IMR-90 (cell line): ENCODE measurements around the gene SIPA1L3. TPM values are rescaled to one million over a fixed set of nuclear protein-coding genes. Genes with fewer than 3 reads are reported as not detected.

Experiments
- ATAC-seq: fragments of 200-7000 bp; cut with Tn5 transposase; 2 replicates; pipeline ENCODE4 v1.9.1; 2020; ENCODE audit warnings: low read depth, mild to moderate bottlenecking, moderate library complexity
- BruUV-seq: library from RNA; stranded (reverse); fragments of 400-500 nt; replicated peaks from 2 replicates; lab custom pipeline; 2021; lab: Mats Ljungman, UMichigan
- CTCF ChIA-PET: fragments of 300-600 bp; formaldehyde crosslinking; extraction: SDS; loops from one replicate; lab custom pipeline; 2021; ENCODE audit warnings: antibody characterized with exemption; lab: Yijun Ruan, JAX
- POLR2A ChIA-PET: fragments of 300-600 bp; sonication (Branson Sonifier 250); formaldehyde crosslinking; loops from one replicate; lab custom pipeline; 2022; ENCODE audit warnings: antibody characterized with exemption; ENCODE audit not compliant: unreplicated experiment; lab: Charles Lee
- DNase-seq: peaks from one replicate; pipeline ENCODE4 v3.0.0; 2013
- H2AFZ ChIP-seq: replicated peaks from 2 replicates; pipeline ENCODE3; 2013; ENCODE audit warnings: low read length, mild to moderate bottlenecking; ENCODE audit not compliant: poor library complexity
- H2AK5ac ChIP-seq: 2 replicates; pipeline ENCODE4 v1.6.1; 2013; ENCODE audit warnings: low read depth, low read length, inconsistent platforms
- H2AK9ac ChIP-seq: replicated peaks from 2 replicates; pipeline ENCODE3; 2013; ENCODE audit warnings: mild to moderate bottlenecking, low read depth, low read length, moderate library complexity; ENCODE audit not compliant: poor library complexity
- H2BK120ac ChIP-seq: 2 replicates; pipeline ENCODE4 v1.6.1; 2013; ENCODE audit warnings: low read depth, low read length, inconsistent platforms
- H2BK15ac ChIP-seq: 3 replicates; pipeline ENCODE4 v1.6.1; 2013; ENCODE audit warnings: low read depth, low read length, inconsistent platforms
- H2BK20ac ChIP-seq: 2 replicates; pipeline ENCODE4 v1.6.1; 2013; ENCODE audit warnings: low read depth, mild to moderate bottlenecking, inconsistent platforms, low read length, moderate library complexity
- H2BK5ac ChIP-seq: 2 replicates; pipeline ENCODE4 v1.6.1; 2013; ENCODE audit warnings: mild to moderate bottlenecking, low read depth, low read length, inconsistent platforms; ENCODE audit not compliant: poor library complexity, severe bottlenecking
- H3K14ac ChIP-seq: replicated peaks from 2 replicates; pipeline ENCODE4 v1.6.1; 2013; ENCODE audit warnings: low read depth, low read length, inconsistent platforms
- H3K18ac ChIP-seq: 2 replicates; pipeline ENCODE4 v1.6.1; 2013; ENCODE audit warnings: low read depth, low read length, control low read depth
- H3K23ac ChIP-seq: 2 replicates; pipeline ENCODE4 v1.6.1; 2013; ENCODE audit warnings: low read depth, low read length, inconsistent platforms
- H3K27ac ChIP-seq: 2 replicates; pipeline ENCODE4 v1.5.1; 2013; ENCODE audit warnings: mild to moderate bottlenecking, control low read depth, low read length; ENCODE audit not compliant: insufficient read depth
- H3K27me3 ChIP-seq: 2 replicates; pipeline ENCODE4 v1.6.1; 2013; ENCODE audit warnings: low read length; ENCODE audit not compliant: control insufficient read depth, insufficient read depth
- H3K36me3 ChIP-seq: 2 replicates; pipeline ENCODE4 v1.6.1; 2013; ENCODE audit warnings: low read length, mixed read lengths; ENCODE audit not compliant: control insufficient read depth, insufficient read depth
- H3K4ac ChIP-seq: 2 replicates; pipeline ENCODE4 v1.6.1; 2013; ENCODE audit warnings: low read depth, low read length, inconsistent platforms
- H3K4me1 ChIP-seq: 2 replicates; pipeline ENCODE4 v1.6.1; 2013; ENCODE audit warnings: low read length, mixed read lengths; ENCODE audit not compliant: control insufficient read depth, insufficient read depth
- H3K4me2 ChIP-seq: 2 replicates; pipeline ENCODE4 v1.6.1; 2013; ENCODE audit warnings: low read depth, mild to moderate bottlenecking, control low read depth, low read length, moderate library complexity
- H3K4me3 ChIP-seq: 2 replicates; pipeline ENCODE4 v1.5.1; 2013; ENCODE audit warnings: low read depth, mild to moderate bottlenecking, control low read depth, low read length, moderate library complexity; ENCODE audit not compliant: insufficient read depth
- H3K56ac ChIP-seq: 2 replicates; pipeline ENCODE4 v1.6.1; 2013; ENCODE audit warnings: low read length, inconsistent platforms; ENCODE audit not compliant: insufficient read depth; ENCODE audit errors: extremely low read depth
- H3K79me1 ChIP-seq, 2 experiments: 2 replicates each; pipeline ENCODE4 v1.6.1; 2013; ENCODE audit warnings: low read length in 2 of 2, inconsistent platforms in 1 of 2, low read depth in 1 of 2
- H3K9ac ChIP-seq: 2 replicates; pipeline ENCODE4 v1.6.1; 2013; ENCODE audit warnings: low read depth, low read length, control low read depth
- H3K9me1 ChIP-seq: 2 replicates; pipeline ENCODE4 v1.6.1; 2013; ENCODE audit warnings: low read length, inconsistent platforms; ENCODE audit not compliant: insufficient read depth
- H3K9me3 ChIP-seq: 2 replicates; pipeline ENCODE4 v1.6.1; 2013; ENCODE audit warnings: low read length; ENCODE audit not compliant: control insufficient read depth, insufficient read depth
- H4K20me1 ChIP-seq: 2 replicates; pipeline ENCODE4 v1.6.1; 2013; ENCODE audit warnings: low read length, inconsistent platforms; ENCODE audit not compliant: insufficient read depth
- H4K5ac ChIP-seq: 2 replicates; pipeline ENCODE4 v1.6.1; 2013; ENCODE audit warnings: mild to moderate bottlenecking, low read depth, low read length, control low read depth
- H4K8ac ChIP-seq, 2 experiments: 2 replicates each; pipeline ENCODE4 v1.6.1; 2013; ENCODE audit warnings: low read depth in 2 of 2, low read length in 2 of 2, control low read depth in 1 of 2, inconsistent platforms in 1 of 2
- H4K91ac ChIP-seq: 2 replicates; pipeline ENCODE4 v1.6.1; 2013; ENCODE audit warnings: low read depth, low read length, inconsistent platforms; ENCODE audit not compliant: insufficient read depth
- CEBPB ChIP-seq: IDR thresholded peaks from 2 replicates; pipeline ENCODE4 v1.6.1; 2012; ENCODE audit warnings: low read depth, low read length, improper control_type of control experiment
- CHD1 ChIP-seq: IDR thresholded peaks from 2 replicates; pipeline ENCODE4 v1.6.1; 2012; ENCODE audit warnings: low read depth, low read length, improper control_type of control experiment
- CTCF ChIP-seq: conservative IDR thresholded peaks from 2 replicates; pipeline ENCODE4 v1.5.1; 2012; ENCODE audit warnings: mild to moderate bottlenecking, low read depth, low read length, improper control_type of control experiment
- FOS ChIP-seq: fragments of 150-350 bp; IDR thresholded peaks from 2 replicates; pipeline ENCODE4 v1.6.1; 2016; ENCODE audit warnings: low read depth, low read length
- MXI1 ChIP-seq: IDR thresholded peaks from 2 replicates; pipeline ENCODE4 v1.6.1; 2012; ENCODE audit warnings: low read depth, mild to moderate bottlenecking, low read length, moderate library complexity, borderline replicate concordance
- NFE2L2 ChIP-seq: fragments of 150-350 bp; IDR thresholded peaks from 2 replicates; pipeline ENCODE4 v1.6.1; 2016; ENCODE audit warnings: low read depth, mild to moderate bottlenecking, low read length
- POLR2A ChIP-seq: IDR thresholded peaks from 2 replicates; pipeline ENCODE4 v1.6.1; 2012; ENCODE audit warnings: mild to moderate bottlenecking, low read depth, low read length
- RAD21 ChIP-seq: IDR thresholded peaks from 2 replicates; pipeline ENCODE4 v1.6.1; 2012; ENCODE audit warnings: low read length, improper control_type of control experiment
- RCOR1 ChIP-seq: IDR thresholded peaks from 2 replicates; pipeline ENCODE4 v1.6.1; 2012; ENCODE audit warnings: mild to moderate bottlenecking, low read length, improper control_type of control experiment; ENCODE audit not compliant: insufficient replicate concordance
- RFX5 ChIP-seq: IDR thresholded peaks from 2 replicates; pipeline ENCODE4 v1.8.0; 2012; ENCODE audit warnings: low read depth, mild to moderate bottlenecking, low read length, moderate library complexity
- SMC3 ChIP-seq: fragments of 150-350 bp; IDR thresholded peaks from 2 replicates; pipeline ENCODE4 v1.6.1; 2016; ENCODE audit warnings: low read depth, mild to moderate bottlenecking, antibody characterized with exemption, low read length, moderate library complexity
- USF2 ChIP-seq: fragments of 150-350 bp; IDR thresholded peaks from 2 replicates; pipeline ENCODE4 v1.6.1; 2017; ENCODE audit warnings: mild to moderate bottlenecking, antibody characterized with exemption, low read length, low read depth
- WGBS, 2 experiments: methylation state at CpG; one replicate each; pipeline versions ENCODE4 v1.1.5 to v1.1.7; 2013; ENCODE audit warnings: missing lambda C conversion rate in 2 of 2; ENCODE audit not compliant: insufficient read length in 1 of 2; ENCODE audit errors: extremely low coverage in 2 of 2; 5-methylcytosine and 5-hydroxymethylcytosine counted together
- dilution Hi-C: fragments of 300-500 bp; cut with HindIII; formaldehyde crosslinking; loops from one replicate; pipeline ENCODE4 v1.14.3; 2018; ENCODE audit warnings: low sequenced_read_pairs; ENCODE audit not compliant: unreplicated experiment
- in situ Hi-C: fragments of 300-500 bp; cut with MboI; formaldehyde crosslinking; loops from 3 replicates; pipeline ENCODE4 v1.14.3; 2019; ENCODE audit warnings: low sequenced_read_pairs, inconsistent platforms, mixed read lengths
- intact Hi-C: fragments of 100-400 bp; cut with micrococcal nuclease; formaldehyde crosslinking; loops from 2 replicates; pipeline ENCODE4 v1.10.0; 2022
- polyA plus RNA-seq, 3 experiments: library from polyadenylated mRNA; depleted of rRNA; stranded (reverse); fragments of >200 nt; gene quantifications; 2 replicates each; pipeline ENCODE4 v1.2.3, GENCODE V29; 2012; ENCODE audit warnings: low replicate concordance in 1 of 3
- total RNA-seq: library from RNA; depleted of rRNA; stranded (reverse); fragments of >200 nt; gene quantifications from 2 replicates; pipeline ENCODE4 v1.2.3, GENCODE V29; 2012

SIPA1L3 gene
- total and polyA plus RNA-seq, 2 of the 4 experiments (the other 2 are of a cell fraction): 4.1 to 9.4 TPM

- Histone ChIP-seq H3K9ac (no peak overlapping the region), H3K56ac (no peak overlapping the region), H3K9me1 (peaks cover 36% of the 10 kb centered on the region), H3K27ac (no peak overlapping the region), H4K5ac (no peak overlapping the region), H3K18ac (no peak overlapping the region), H4K20me1 (peaks cover 3% of the 10 kb centered on the region; the same call in 1 of the 2 replicates), H2AFZ (no peak overlapping the region), H2BK20ac (no peak overlapping the region), H3K4me1 (peaks cover 9% of the 10 kb centered on the region; the same call in 1 of the 2 replicates), H2BK15ac (no peak overlapping the region), H3K79me1 (peaks cover 40 to 91% of the 10 kb centered on the region in 2 experiments), H2AK5ac (no peak overlapping the region), H3K4ac (no peak overlapping the region), H3K4me2 (no peak overlapping the region), H2BK120ac (no peak overlapping the region), H4K8ac (no peak overlapping the region), H3K4me3 (no peak overlapping the region), H3K27me3 (no peaks in the 10 kb centered on the region), H4K91ac (no peak overlapping the region), H3K36me3 (no peaks in the 10 kb centered on the region), H3K23ac (peak overlapping the region; percentile 17; the same call in 1 of the 2 replicates), H2BK5ac (no peak overlapping the region), H3K14ac (peak overlapping the region; percentile 21; the same call in 1 of the 2 replicates), H3K9me3 (no peaks in the 10 kb centered on the region), H2AK9ac (no peak overlapping the region)
- CTCF ChIA-PET: no interaction called here
- no peak for ATAC-seq
- in situ Hi-C loops (no loop called here), dilution Hi-C loops (no loop called here), intact Hi-C loops (no loop called here)
- no TSS peak for BruUV-seq
- POLR2A ChIA-PET: no interaction called here
- WGBS, 2 experiments: no CpG with 5 or more reads among the region's 5 CpGs
- no peak for DNase-seq
- TF ChIP-seq NFE2L2 (no peak), RFX5 (no peak), FOS (no peak), POLR2A (no peak), USF2 (no peak), RCOR1 (no peak), SMC3 (no peak), CTCF (no peak), CEBPB (no peak), RAD21 (no peak), CHD1 (no peak), MXI1 (no peak)
Measured at GRCh38 chr19:38018694-38019395, 111.8 kb downstream of the SIPA1L3 start.
